NCI-H2227 treated with DMSO at 0.1 percent for 48 hours (cell line): Measurements from ENCODE around the gene ZNF609.
A peak's percentile ranks its signal among the peaks of the same experiment; 100 is the strongest.

Source experiments
- DNase-seq: peaks from one replicate; lab custom pipeline; 2025; lab: John Stamatoyannopoulos, UW

Gene ZNF609

GRCh38 chr15:64502551-64502950 is 42.2 kb downstream of the ZNF609 start:
- DNase-seq, result no peak

- DNase-seq, result no peak
Measured at GRCh38 chr15:64503197-64503596, 42.8 kb downstream of the ZNF609 start.

GRCh38 chr15:64503640-64504039 is 43.3 kb downstream of the ZNF609 start:
- no peak for DNase-seq

- peak; percentile 88 for DNase-seq
Measured at GRCh38 chr15:64507293-64507802, 47.0 kb downstream of the ZNF609 start.

- no peak for DNase-seq
Measured at GRCh38 chr15:64507845-64508244, 47.5 kb downstream of the ZNF609 start.

- no peak for DNase-seq
Measured at GRCh38 chr15:64513823-64514222, 53.4 kb downstream of the ZNF609 start.

GRCh38 chr15:64515196-64515595 is 54.8 kb downstream of the ZNF609 start:
- DNase-seq, result no peak

- no peak for DNase-seq
Measured at GRCh38 chr15:64515825-64516224, 55.4 kb downstream of the ZNF609 start.

DNA sequence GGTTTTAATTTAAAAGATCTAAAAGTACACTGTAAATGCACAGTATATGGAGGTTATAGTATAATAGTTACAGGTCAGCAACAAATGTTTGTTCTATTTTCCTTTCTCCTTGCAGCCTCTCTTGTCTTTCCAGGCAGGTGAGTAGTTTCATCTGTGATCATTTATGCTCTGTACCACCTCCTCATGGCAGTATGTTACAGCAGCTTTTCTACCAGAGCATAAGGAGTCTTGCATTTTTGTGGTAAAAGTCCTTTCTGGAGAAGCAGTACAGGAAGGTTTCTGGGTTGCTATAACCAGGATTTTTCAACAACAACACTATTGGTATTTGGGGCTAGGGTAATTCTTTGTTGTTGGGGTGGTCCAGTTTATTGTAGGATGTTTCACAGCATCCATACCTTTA is 59.5 kb downstream of the ZNF609 start:
- no peak for DNase-seq

DNA sequence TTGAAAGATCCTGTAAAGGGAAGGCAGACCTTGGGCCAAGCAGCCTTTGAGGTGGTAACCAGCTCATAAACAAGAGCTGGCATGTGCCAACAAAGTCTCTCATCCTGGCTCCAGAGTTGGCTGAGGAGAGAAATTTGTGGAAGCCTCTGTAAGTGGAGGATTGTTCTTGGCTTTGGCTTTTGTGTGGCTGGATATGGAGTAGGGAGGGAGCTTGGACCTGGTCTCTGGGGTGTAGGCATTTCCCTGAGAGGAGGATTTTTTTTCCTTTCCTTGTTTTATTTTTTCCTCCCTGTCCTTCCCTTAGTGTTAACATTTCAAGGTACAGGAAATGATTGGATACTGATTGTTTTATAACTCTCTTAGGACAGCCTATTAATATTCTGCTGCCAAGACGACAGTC is 60.8 kb downstream of the ZNF609 start:
- DNase-seq, result no peak

GRCh38 chr15:64521726-64522164 is 61.4 kb downstream of the ZNF609 start:
- DNase-seq, result no peak

- no peak for DNase-seq
Measured at GRCh38 chr15:64522226-64522823, 61.9 kb downstream of the ZNF609 start.

- no peak for DNase-seq
Measured at GRCh38 chr15:64523240-64523639, 62.9 kb downstream of the ZNF609 start.

- no peak for DNase-seq
Measured at GRCh38 chr15:64524778-64525177, 64.4 kb downstream of the ZNF609 start.

- no peak for DNase-seq
Measured at GRCh38 chr15:64525828-64526530, 65.6 kb downstream of the ZNF609 start.

DNA sequence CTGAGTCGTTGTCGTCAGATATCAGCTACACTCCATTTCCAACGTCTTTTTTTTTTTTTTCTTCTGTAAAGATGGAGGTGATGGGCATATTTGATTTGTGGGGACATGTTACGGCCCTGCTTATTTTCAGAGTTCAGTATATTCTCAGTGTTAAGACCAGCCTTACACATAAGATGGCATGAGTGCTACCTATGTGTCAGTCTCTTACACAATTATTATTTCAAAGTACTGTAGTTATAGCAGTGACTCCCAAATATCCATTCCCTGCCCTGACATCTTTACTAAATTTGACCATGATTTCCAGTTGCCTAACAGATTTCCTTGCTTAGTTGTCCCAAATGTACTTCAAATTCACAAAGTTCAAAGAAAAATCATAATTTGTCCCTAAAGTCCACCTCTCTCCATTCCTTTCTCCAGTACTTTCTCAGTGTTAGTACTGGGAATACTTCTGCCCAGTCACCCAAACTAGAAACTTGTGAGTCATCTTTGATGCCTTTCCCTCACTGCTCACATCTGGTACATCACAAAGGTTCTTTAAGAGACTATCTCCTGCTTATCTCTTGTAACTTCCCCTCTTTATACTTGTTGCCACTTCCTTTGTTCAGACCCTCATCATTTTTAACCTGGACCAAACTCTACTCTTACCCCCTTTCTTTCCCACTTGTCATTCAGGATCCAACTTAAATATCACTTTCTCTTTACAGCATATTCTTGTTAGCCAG is 67.0 kb downstream of the ZNF609 start:
- no peak for DNase-seq

DNA sequence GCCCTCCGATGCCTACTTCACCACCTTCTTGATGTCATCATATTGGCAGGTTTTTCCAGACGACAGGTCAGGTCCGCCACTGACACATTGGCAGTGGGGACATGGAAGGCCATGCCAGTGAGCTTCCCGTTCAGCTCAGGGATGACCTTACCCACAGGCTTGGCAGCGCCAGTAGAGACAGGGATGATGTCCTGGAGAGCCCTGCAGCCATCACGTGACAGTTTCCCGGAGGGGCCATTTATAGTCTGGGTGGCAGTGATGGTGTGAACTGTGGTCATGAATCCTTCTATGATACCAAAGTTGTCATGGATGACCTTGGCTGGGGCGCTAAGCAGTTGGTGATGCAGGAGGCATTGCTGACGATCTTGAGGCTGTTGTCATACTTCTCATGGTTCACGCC is 68.5 kb downstream of the ZNF609 start:
- no peak for DNase-seq

GRCh38 chr15:64530472-64530871 is 70.1 kb downstream of the ZNF609 start:
- DNase-seq, result no peak

DNA sequence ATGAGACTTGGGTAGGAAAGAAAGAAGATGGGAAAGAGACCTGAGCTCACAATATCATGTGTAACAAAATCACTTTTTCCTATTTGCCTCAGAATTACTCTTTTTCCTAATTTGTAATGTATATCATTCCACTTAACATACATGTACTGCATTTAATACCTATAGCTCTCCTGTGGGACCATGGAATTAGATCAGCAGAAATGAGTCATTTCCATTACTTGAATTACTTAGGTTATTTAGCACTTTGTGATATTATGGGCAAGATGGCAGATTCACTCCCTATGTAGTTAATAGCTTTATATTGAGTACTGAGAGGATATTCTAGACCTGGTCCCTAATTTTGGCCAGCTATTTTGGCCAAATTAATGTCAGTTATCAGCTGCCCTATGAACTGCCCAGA is 70.5 kb downstream of the ZNF609 start:
- no peak for DNase-seq

DNA sequence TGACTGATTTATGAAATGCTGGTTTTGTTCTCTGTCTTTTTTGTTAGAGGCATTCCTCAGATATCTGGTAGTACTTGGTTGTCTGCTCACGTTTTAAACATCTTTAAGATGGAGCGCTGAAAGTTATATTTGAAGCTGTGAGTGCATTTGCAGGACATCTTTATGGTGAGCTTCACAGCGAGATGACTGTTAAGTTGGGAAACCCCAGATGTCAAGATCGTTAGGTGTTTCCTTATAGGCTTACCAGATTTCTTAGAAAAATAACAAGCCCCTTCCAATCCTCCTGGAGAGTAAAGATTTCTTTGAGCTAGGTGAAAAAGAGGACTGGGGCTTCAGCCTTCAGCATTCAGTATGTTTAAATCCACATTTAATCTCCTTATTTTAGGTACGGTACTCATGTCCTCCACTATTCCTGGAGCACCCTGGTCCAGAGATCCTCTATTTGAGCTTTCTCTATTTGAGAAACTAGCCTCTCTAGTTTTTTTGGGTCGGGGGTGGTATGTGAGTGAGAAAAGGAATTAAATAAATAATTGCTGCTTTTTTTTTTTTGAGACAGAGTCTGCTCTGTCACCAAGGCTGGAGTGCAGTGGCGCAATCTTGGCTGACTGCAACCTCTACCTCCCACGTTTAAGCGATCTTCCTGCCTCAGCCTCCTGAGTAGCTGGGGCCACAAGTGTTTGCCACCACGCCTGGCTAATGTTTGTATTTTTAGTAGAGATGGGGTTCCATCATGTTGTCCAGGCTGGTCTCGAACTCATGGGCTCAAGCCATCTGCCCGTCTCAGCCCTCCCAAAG is 72.3 kb downstream of the ZNF609 start:
- no peak for DNase-seq

DNA sequence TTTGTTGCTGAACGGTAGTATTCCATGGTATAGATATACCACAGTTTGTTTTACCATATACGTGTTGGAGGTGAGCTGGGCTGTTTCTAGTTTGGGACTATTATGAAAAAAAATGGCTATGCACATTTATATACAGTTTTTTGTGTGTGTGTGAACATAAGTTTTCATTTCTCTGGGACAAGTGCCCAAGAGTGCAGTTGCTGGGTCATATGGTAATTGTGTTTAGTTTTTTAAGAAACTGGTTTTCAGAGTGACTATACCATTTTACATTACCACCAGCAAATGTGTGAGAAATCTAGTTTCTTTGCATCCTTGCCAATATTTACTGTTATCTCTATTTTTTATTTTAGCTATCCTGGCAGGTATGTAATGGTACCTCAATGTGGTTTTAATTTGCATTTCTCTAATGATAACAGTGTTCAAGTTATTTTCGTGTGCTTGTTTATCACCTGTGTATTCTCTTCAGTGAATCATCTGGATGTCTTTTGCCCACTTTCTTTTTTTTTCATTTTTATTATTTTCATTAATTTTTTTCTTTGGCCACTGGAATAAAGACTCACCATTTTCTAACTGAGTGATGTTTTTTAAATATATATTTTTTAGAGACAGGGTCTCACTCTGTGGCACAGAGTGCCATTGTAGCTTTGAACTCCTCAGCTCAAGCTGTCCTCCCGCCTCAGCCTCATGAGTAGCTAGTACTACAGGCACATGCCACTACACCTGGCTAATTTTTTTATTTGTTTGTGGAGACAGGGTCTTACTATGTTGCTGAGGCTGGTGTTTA is 75.3 kb downstream of the ZNF609 start:
- DNase-seq, result no peak
